ENCODE data around the gene NLK. TPM values are rescaled to one million over a fixed set of nuclear protein-coding genes. Genes with fewer than 3 reads are reported as not detected.
A peak's percentile ranks its signal among the peaks of the same experiment; 100 is the strongest.
"Not testable (repeated sequence)": the region's sequence is repeated elsewhere in the genome, so short reads cannot be mapped to it uniquely, and the experiment has no call there.

Gene NLK
- total RNA-seq, 2 experiments from 2014 or later = 18.1 to 27.8 TPM

- H3K79me2 ChIP-seq (ENCODE audit: insufficient read depth, low read depth, low read length) = peaks cover 56% of the 10 kb centered on the region; the same call in 1 of the 2 replicates
- no peaks in the 10 kb centered on the region for H3K9me2 ChIP-seq (ENCODE audit: insufficient read depth, low read length)
- no TSS peak for BruUV-seq (replicated peaks)
- peaks cover 24% of the 10 kb centered on the region for H3K36me3 ChIP-seq (ENCODE audit: insufficient read depth, low read length)
- DNase-seq (ENCODE audit: low spot score) = peak; percentile 6
- H3K4me2 ChIP-seq (ENCODE audit: low read length) = peak overlapping the region; percentile 67
- POLR2A ChIA-PET = interaction anchor here (0.9 to 1.9 kb wide), 6 partner anchors 17 to 35 kb away, joined by 3 to 7 read pairs (median 4); no protein-coding TSS in a partner anchor
- CTCF ChIA-PET (ENCODE audit: unreplicated experiment) = no interaction called here
- H4K20me1 ChIP-seq (ENCODE audit: insufficient read depth, low read length) = no peaks in the 10 kb centered on the region
- H3K27ac ChIP-seq (ENCODE audit: low read depth, low read length, poor library complexity, severe bottlenecking) = no peak overlapping the region
- intact Hi-C loops (cut with micrococcal nuclease; ENCODE audit: unreplicated experiment) = loop anchor here (2.0 to 5.0 kb wide), 2 partner anchors 29 to 43 kb away; no protein-coding TSS in a partner anchor
- TF ChIP-seq CTCF (conservative IDR thresholded peaks at IDR 0.05; ENCODE audit: low read length) = no peak
- TF ChIP-seq EZH2phosphoT487 (IDR thresholded peaks at IDR 0.05; ENCODE audit: borderline replicate concordance, low read depth, low read length) = no peak
- H3K9me3 ChIP-seq (ENCODE audit: low read length) = peaks cover 20% of the 10 kb centered on the region
- H3K4me3 ChIP-seq (ENCODE audit: low read depth, low read length, poor library complexity, severe bottlenecking) = no peak overlapping the region
- no peak overlapping the region for H2AFZ ChIP-seq (ENCODE audit: low read length)
- peaks cover 56% of the 10 kb centered on the region for H3K4me1 ChIP-seq (ENCODE audit: insufficient read depth, low read length, poor library complexity, severe bottlenecking)
Observed at GRCh38 chr17:28074010-28074409, 31.5 kb downstream of the NLK start.

DNA sequence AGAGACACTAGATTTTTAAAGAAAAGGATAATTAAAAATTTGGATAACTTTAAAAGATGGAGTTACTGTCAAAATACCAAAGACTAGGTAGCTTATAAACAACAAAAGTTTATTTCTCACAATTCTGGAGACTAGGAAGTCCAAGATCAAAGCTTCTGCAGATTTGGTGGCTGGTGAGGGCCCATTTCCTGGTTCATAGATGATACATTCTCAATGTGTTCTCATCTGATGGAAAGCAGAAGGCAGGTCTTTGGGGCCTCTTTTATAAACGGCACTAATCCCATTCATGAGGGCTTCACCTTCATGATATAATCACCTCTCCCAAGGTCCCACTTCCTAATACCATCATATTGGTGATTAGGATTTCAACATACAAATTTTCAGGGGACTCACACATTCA, 33.7 kb downstream of the NLK start:
- DNase-seq (ENCODE audit: low spot score) = peak; percentile 34
- Histone ChIP-seq H4K20me1 (ENCODE audit: insufficient read depth, low read length) (no peaks in the 10 kb centered on the region), H3K9me2 (ENCODE audit: insufficient read depth, low read length) (no peaks in the 10 kb centered on the region), H3K4me2 (ENCODE audit: low read length) (peak overlapping the region; percentile 67), H2AFZ (ENCODE audit: low read length) (peak overlapping the region; percentile 39; the same call in 1 of the 2 replicates), H3K4me1 (ENCODE audit: insufficient read depth, low read length, poor library complexity, severe bottlenecking) (peaks cover 63% of the 10 kb centered on the region), H3K4me3 (ENCODE audit: low read depth, low read length, poor library complexity, severe bottlenecking) (no peak overlapping the region), H3K79me2 (ENCODE audit: insufficient read depth, low read depth, low read length) (peaks cover 49% of the 10 kb centered on the region; the same call in 1 of the 2 replicates), H3K9me3 (ENCODE audit: low read length) (peaks cover 15% of the 10 kb centered on the region), H3K36me3 (ENCODE audit: insufficient read depth, low read length) (peaks cover 17% of the 10 kb centered on the region), H3K27ac (ENCODE audit: low read depth, low read length, poor library complexity, severe bottlenecking) (no peak overlapping the region)
- CTCF ChIA-PET (ENCODE audit: unreplicated experiment) = no interaction called here
- no TSS peak for BruUV-seq (replicated peaks)
- TF ChIP-seq EZH2phosphoT487 (IDR thresholded peaks at IDR 0.05; ENCODE audit: borderline replicate concordance, low read depth, low read length) = no peak
- TF ChIP-seq CTCF (conservative IDR thresholded peaks at IDR 0.05; ENCODE audit: low read length) = no peak
- intact Hi-C loops (cut with micrococcal nuclease; ENCODE audit: unreplicated experiment) = no loop called here
- POLR2A ChIA-PET = interaction anchor here (0.8 to 1.7 kb wide), 11 partner anchors 11 to 259 kb away, joined by 3 to 8 read pairs (median 4); partner anchors contain the start of genes IFT20 and TNFAIP1

DNA sequence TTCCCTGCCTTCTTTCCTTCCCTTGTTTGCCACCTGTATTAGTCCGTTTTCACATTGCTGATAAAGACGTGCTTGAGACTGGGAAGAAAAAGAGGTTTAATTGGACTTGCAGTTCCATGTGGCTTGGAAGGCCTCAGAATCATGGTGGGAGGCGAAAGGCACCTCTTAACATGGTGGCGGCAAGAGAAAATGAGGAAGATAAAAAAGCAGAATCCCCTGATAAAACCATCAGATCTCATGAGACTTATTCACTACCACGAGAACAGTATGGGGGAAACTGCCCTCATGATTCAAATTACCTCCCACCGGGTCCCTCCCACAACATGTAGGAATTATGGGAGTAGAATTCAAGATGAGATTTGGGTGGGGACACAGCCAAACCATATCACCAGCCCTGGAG, 34.7 kb downstream of the NLK start:
- intact Hi-C loops (cut with micrococcal nuclease; ENCODE audit: unreplicated experiment); DNase-seq (ENCODE audit: low spot score); H4K20me1 ChIP-seq (ENCODE audit: insufficient read depth, low read length); CTCF ChIA-PET (ENCODE audit: unreplicated experiment); H2AFZ ChIP-seq (ENCODE audit: low read length); BruUV-seq (replicated peaks); H3K4me2 ChIP-seq (ENCODE audit: low read length); H3K27ac ChIP-seq (ENCODE audit: low read depth, low read length, poor library complexity, severe bottlenecking); H3K9me3 ChIP-seq (ENCODE audit: low read length); H3K9me2 ChIP-seq (ENCODE audit: insufficient read depth, low read length); H3K4me3 ChIP-seq (ENCODE audit: low read depth, low read length, poor library complexity, severe bottlenecking): not testable (repeated sequence)
- POLR2A ChIA-PET = interaction anchor here (0.6 kb wide), 1 partner anchor 457 kb away, joined by 4 read pairs; no protein-coding TSS in a partner anchor
- H3K79me2 ChIP-seq (ENCODE audit: insufficient read depth, low read depth, low read length) = peaks cover 43% of the 10 kb centered on the region; the same call in 1 of the 2 replicates
- H3K4me1 ChIP-seq (ENCODE audit: insufficient read depth, low read length, poor library complexity, severe bottlenecking) = peaks cover 55% of the 10 kb centered on the region
- H3K36me3 ChIP-seq (ENCODE audit: insufficient read depth, low read length) = peaks cover 10% of the 10 kb centered on the region

Measured in OCI-LY7 (cell line).